Glomerular visceral epithelial cell (primary cell): Measurements from ENCODE around the gene PZP.

Source experiments
- DNase-seq: peaks from one replicate; pipeline ENCODE4 v3.0.0-alpha.2; 2016; ENCODE audit errors: extremely low spot score

Gene PZP

GRCh38 chr12:9124383-9125031 lies 83.7 kb downstream of the PZP start:
- DNase-seq: no peak

DNA sequence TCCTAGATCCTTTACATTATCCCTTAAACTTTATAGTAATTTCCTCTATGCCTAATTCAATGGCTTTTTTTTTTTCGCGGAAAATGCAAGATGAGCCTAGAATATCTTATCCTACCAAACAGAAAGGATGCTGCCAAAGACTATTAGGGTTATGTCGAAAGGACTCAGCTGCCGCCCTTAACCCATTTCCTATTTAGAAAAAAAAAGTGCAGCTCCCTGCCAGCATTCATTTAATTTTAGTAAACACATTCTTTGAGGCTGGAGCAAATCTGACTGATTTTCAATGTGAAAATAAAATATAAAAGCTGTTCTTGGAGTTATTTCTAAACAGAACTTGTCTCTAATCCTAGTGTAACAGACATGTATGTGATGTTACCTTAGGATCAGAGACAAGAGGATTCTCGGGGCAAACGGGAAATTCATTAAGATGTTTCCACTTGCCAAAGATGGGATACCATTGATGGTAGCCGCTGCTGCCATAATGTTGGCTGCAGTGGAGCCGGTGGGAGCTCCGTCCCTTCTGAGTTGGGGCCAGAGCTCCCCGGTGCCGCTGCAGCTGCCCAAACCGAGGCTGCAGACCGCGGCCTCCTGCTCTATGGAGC lies 84.3 kb downstream of the PZP start:
- no peak for DNase-seq

GRCh38 chr12:9122091-9122609 lies 86.0 kb downstream of the PZP start:
- no peak for DNase-seq

- DNase-seq: no peak
Observed at GRCh38 chr12:9120487-9121184, 87.6 kb downstream of the PZP start.

GRCh38 chr12:9118158-9118557 lies 90.0 kb downstream of the PZP start:
- no peak for DNase-seq

- DNase-seq: no peak
Observed at GRCh38 chr12:9115731-9116559, 92.2 kb downstream of the PZP start, which contains the start of gene A2M. TSS of gene A2M (minus strand) at chr12:9115919. CDS start at chr12:9115849, 70 bp downstream.

- DNase-seq: no peak
Observed at GRCh38 chr12:9114946-9115345, 93.2 kb downstream of the PZP start.

GRCh38 chr12:9113987-9114309 lies 94.2 kb downstream of the PZP start:
- DNase-seq: no peak

DNA sequence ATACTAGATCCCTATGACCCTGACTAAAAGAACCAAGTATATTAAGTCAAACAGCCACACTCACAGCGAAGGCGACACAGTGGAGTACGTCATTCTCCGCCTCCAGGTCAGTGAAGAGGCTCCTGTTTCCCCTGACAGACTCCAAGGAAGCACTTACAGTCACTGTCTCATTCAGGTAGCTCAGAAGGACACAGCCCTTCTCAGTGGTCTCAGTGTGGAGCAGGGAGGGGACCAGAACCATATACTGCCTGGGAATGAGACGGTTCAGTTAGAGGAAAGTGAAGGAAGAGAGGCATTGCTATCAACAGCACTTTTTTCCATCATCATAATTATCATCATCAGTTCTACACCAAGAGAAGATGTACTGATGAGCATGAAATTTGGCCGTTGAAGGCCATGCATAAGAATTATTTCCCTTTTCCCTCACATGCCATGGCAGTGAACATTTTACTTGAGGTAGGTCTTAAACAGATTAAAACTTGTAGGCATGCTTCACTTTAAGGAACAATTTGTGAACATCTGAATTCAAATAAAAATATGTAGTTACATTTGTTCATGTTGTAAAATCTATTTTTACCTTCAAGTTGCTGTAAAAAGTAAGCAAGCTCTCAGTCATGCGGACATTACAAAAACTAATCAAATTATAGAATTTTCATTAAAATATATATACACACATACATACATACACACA lies 94.8 kb downstream of the PZP start:
- no peak for DNase-seq

GRCh38 chr12:9112076-9112853 lies 95.9 kb downstream of the PZP start:
- DNase-seq: no peak

DNA sequence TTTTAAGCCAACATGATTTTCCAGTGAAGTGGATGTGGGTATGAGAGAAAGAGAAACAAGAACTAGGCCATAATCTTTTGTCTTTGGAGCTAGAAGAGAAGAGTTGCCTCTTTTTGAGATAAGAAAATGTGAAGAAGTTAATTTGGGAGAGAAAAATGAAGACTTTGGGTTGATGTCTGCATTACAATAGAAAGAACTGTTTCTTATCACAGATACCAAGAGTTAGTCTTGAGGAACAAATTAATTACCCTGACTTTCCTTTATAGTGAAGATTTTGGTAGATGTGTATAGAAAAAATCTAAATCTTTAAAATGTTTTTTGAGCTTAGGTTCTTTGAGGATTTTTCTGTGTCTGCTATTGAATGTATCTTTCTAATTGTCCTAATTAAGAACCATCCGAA lies 96.7 kb downstream of the PZP start:
- DNase-seq: no peak

DNA sequence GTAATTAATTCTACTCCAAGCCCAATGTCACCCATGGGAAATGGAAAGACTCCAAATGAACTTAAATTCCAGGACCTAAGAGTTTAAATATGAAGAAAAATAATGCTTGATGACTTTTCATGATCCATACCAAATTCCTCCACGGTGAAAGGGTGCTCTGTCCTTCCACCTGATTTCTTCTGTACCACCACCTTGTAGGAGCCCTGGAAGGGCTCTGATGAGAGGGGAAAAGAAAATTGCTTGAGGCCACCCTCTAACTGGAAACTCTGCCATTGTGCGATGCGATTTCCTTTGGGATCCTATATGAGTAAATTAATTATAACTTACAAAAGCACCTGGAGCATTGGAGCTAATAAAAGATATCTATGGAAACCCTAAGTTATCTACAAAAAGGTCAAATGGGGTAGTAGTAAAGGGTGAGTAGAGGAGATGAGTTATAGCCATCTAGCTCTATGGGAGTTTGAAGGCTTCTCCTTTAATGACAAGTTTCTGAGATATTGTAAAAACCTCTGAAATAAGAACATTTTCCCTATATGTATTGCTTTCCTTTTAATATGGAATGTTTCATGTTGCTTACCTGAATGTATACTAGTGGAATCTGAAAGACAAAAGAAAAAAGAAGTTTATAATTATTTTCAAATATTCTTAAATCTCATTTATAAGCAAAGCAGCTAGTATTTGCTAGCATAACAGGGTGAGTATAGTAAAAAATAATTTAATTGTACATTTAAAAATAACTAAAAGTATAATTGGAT lies 98.3 kb downstream of the PZP start:
- DNase-seq: no peak

- DNase-seq: no peak
Observed at GRCh38 chr12:9109213-9109522, 99.0 kb downstream of the PZP start.

DNA sequence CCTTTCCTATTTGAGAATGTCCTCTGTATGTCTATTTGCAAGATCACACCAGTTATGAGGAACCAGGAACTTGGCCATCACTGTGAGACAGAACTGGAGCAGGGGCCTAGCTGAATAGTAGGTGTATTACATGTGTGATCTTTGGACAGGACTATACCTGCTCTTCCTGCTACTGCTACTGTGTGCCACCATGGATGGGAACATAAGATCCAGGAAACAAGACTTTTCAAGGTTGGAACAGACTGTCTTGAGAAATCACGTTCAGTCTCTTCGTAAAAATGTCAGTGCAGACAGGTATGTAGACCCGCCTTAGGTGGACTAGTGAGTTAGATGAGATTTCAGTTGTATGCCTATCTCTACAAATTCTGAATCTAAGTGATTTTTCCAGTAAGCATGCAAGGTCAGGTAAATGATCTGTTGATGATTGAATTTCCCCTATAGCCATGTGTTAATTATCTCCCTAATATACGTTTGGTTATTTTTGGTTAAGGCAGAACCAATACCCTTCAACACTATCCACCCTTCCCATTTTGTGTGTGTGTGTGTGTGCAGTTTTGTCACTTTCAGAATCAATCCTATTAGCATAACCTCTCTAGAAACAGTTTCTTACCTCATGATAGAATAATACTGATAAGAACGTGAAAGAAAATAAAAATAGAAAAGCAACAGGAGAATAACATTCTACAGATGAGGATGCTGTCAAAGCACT lies 99.5 kb downstream of the PZP start:
- DNase-seq: no peak

DNA sequence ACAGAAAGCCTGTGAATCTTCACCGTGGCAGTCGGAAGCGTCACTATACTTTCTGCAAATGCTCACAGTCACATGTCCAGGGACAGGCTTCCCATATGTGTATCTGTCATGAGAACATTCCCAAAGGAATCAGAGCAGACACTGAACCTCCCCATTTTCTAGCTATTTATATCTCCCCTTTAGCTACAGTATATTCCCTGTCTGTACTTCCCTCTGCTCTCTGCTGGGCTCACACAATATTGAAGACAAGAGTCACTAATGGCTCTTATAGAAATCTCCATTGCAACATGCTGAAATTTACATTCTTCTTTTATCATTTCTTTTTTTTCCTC lies 100.7 kb downstream of the PZP start:
- no peak for DNase-seq

- no peak for DNase-seq
Observed at GRCh38 chr12:9106610-9107541, 101.3 kb downstream of the PZP start.

GRCh38 chr12:9106067-9106466 lies 102.1 kb downstream of the PZP start:
- DNase-seq: no peak

DNA sequence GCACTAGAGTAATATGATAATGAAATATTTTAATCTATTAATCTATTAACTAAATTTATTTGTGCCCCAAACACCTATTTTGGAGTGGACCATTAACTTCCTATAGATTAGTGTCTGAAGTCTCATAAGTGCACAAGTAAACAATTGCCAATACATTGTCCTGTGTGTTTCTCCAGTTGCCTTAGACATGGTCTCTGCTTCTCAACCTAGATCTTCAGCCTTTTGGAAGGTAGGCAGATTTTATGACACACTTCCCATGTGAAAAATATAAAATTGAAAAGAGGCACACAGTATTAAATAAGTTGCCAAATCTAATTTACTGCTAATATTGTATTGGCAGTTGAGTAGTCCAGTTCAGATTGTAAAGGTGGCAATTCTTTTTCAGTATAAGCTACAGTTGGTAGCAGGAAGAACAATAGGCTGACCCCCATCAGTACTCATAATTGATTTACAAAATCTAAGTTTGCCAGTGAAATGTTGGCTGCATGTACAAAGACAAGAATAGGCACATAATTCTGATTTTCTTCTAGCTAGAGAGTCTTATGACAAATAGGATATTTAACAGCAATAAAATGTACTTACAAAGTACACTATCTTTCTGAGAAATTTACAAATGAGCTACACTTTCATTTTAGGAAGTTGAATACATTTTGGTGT lies 103.3 kb downstream of the PZP start:
- DNase-seq: no peak
